ENCODE results near the gene INF2. TPM values are rescaled to one million over a fixed set of nuclear protein-coding genes. Genes with fewer than 3 reads are reported as not detected.

The INF2 gene
- total and polyA plus RNA-seq, 9 of the 15 experiments (the other 6 are each of a cell fraction or from before 2014, with no cell fraction given) = 0.56 to 31.3 (median 7.8) TPM

GRCh38 chr14:104647467-104648043, 41.9 kb upstream of the INF2 start (continued):
- TF ChIP-seq MNT (conservative IDR thresholded peaks at IDR 0.05) = no peak
- TF ChIP-seq, protein P1, sequence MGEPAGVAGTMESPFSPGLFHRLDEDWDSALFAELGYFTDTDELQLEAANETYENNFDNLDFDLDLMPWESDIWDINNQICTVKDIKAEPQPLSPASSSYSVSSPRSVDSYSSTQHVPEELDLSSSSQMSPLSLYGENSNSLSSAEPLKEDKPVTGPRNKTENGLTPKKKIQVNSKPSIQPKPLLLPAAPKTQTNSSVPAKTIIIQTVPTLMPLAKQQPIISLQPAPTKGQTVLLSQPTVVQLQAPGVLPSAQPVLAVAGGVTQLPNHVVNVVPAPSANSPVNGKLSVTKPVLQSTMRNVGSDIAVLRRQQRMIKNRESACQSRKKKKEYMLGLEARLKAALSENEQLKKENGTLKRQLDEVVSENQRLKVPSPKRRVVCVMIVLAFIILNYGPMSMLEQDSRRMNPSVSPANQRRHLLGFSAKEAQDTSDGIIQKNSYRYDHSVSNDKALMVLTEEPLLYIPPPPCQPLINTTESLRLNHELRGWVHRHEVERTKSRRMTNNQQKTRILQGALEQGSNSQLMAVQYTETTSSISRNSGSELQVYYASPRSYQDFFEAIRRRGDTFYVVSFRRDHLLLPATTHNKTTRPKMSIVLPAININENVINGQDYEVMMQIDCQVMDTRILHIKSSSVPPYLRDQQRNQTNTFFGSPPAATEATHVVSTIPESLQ (CRISPR knock-in tag; IDR thresholded peaks at IDR 0.05) = no peak
- TF ChIP-seq TCF7L2 (IDR thresholded peaks at IDR 0.05; ENCODE audit: low read depth, low read length) = no peak
- no peak for TF ChIP-seq RUNX1 (IDR thresholded peaks at IDR 0.05; ENCODE audit: low read depth)
- TF ChIP-seq MEIS2 (IDR thresholded peaks at IDR 0.05; ENCODE audit: partially characterized antibody) = no peak
- TF ChIP-seq NKRF (IDR thresholded peaks at IDR 0.05; ENCODE audit: borderline replicate concordance) = no peak
- TF ChIP-seq ZNF277 (CRISPR knock-in tag; IDR thresholded peaks at IDR 0.05; ENCODE audit: borderline replicate concordance) = no peak
- TF ChIP-seq KLF1 (tag; IDR thresholded peaks at IDR 0.05) = no peak
- no peak for TF ChIP-seq SRSF3 (IDR thresholded peaks at IDR 0.05; ENCODE audit: insufficient read depth, low read length)
- no peak for TF ChIP-seq MED1 (CRISPR knock-in tag; IDR thresholded peaks at IDR 0.05; ENCODE audit: borderline replicate concordance)
- no peak for TF ChIP-seq ZNF77 (CRISPR knock-in tag; IDR thresholded peaks at IDR 0.05)

All from K562 (cell line).